Tibial nerve (tissue), 4 donors: ENCODE measurements around the gene RPS24.

Source experiments
- EP300 ChIP-seq, 2 donors: sonication (generic); formaldehyde crosslinking; IDR thresholded peaks; one replicate each; pipeline ENCODE4 v1.6.1; 2017; ENCODE audit warnings: antibody characterized with exemption in 2 of 2, mild to moderate bottlenecking in 1 of 2
- POLR2A ChIP-seq, 2 donors: fragments of 450-650 bp; IDR thresholded peaks; one replicate each; pipeline ENCODE4 v1.6.1; 2017; ENCODE audit warnings: antibody characterized with exemption in 2 of 2, mild to moderate bottlenecking in 2 of 2, moderate library complexity in 2 of 2
- TF ChIP-seq, protein P1 (sequence below), 5 experiments: fragments of 200-600 bp in 3 of 5; fragments of 450-650 bp in 2 of 5; sonication (generic) in 3 of 5; IDR thresholded peaks; one replicate each; pipeline ENCODE4 v1.5.1; 2016 to 2019; ENCODE audit warnings: antibody characterized with exemption in 5 of 5, mild to moderate bottlenecking in 3 of 5, moderate library complexity in 2 of 5

DNA sequence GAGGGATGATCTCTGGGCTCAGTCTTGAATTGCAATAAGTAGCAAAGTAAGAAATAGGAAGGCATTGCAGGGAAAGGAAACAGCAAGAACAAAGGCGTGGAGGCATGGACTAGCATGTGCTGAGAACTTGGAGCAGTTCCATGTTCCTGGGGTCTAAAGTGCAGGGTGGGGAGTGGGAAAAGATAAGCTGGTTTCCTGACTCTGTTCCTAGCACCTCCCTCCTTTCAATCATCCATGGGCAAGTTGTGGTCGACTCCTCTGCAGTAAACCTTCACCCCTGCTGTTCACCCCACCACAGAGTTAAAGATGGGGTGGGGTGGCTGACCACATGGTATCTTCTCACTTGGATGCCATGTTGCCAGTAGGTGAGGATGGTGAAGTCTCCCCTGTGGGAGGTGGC is 29.6 kb downstream of the RPS24 start:
- TF ChIP-seq, protein P1, sequence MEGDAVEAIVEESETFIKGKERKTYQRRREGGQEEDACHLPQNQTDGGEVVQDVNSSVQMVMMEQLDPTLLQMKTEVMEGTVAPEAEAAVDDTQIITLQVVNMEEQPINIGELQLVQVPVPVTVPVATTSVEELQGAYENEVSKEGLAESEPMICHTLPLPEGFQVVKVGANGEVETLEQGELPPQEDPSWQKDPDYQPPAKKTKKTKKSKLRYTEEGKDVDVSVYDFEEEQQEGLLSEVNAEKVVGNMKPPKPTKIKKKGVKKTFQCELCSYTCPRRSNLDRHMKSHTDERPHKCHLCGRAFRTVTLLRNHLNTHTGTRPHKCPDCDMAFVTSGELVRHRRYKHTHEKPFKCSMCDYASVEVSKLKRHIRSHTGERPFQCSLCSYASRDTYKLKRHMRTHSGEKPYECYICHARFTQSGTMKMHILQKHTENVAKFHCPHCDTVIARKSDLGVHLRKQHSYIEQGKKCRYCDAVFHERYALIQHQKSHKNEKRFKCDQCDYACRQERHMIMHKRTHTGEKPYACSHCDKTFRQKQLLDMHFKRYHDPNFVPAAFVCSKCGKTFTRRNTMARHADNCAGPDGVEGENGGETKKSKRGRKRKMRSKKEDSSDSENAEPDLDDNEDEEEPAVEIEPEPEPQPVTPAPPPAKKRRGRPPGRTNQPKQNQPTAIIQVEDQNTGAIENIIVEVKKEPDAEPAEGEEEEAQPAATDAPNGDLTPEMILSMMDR (IDR thresholded peaks at IDR 0.05), result no peak
- TF ChIP-seq POLR2A (IDR thresholded peaks at IDR 0.05) (no peak), EP300 (IDR thresholded peaks at IDR 0.05) (no peak)
